GM12864 (cell line): ENCODE results near the gene SLC22A3.

ENCODE experiments used
- DNase-seq: peaks from one replicate; pipeline ENCODE4 v3.0.0-alpha.2; 2011; ENCODE audit warnings: low read depth
- H3K4me3 ChIP-seq: 2 replicates; pipeline ENCODE4 v1.5.1; 2011; ENCODE audit warnings: mild to moderate bottlenecking, low read depth, low read length, control low read depth
- TF ChIP-seq, protein P1 (sequence below): IDR thresholded peaks from 2 replicates; pipeline ENCODE4 v1.5.1; 2011; ENCODE audit warnings: low read depth, mild to moderate bottlenecking, moderate library complexity, low read length, control low read depth, inconsistent platforms; ENCODE audit errors: missing control alignments

SLC22A3 gene

DNA sequence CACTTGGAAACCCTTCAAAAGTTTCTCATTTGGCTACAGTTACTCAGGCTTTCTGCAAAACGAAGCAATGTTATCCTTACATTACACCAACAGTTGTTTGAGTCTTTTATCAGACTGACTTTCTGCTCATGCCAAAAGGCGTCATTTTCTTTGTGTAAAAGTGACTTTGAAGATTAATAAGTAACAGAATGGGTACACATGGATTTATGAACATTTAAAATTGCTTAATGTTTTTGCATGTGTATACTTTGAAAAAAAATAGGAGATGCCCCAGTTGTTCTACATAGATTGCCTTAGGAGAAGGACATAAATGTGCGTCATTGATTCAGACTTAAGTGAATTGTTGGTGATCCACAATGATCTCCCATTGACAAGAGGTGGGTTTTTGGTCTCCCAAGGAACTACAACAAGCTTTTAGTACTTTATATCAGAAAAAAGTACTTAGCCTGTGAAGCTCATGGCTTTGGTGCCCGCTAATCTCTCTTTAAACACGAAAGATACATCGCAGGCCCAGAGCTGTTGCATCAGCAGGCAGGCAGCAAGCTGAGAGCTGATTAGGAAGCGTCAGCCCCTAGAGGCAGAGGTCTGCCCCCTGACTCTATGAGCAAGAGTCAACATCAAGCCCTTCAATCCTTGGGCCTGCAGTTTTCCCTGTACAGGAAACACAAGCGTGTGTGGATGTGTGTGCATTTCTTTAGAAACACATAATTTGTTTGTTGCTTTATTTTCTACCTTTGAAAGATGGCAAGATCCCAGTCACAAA lies 45.9 kb downstream of the SLC22A3 start:
- TF ChIP-seq, protein P1, sequence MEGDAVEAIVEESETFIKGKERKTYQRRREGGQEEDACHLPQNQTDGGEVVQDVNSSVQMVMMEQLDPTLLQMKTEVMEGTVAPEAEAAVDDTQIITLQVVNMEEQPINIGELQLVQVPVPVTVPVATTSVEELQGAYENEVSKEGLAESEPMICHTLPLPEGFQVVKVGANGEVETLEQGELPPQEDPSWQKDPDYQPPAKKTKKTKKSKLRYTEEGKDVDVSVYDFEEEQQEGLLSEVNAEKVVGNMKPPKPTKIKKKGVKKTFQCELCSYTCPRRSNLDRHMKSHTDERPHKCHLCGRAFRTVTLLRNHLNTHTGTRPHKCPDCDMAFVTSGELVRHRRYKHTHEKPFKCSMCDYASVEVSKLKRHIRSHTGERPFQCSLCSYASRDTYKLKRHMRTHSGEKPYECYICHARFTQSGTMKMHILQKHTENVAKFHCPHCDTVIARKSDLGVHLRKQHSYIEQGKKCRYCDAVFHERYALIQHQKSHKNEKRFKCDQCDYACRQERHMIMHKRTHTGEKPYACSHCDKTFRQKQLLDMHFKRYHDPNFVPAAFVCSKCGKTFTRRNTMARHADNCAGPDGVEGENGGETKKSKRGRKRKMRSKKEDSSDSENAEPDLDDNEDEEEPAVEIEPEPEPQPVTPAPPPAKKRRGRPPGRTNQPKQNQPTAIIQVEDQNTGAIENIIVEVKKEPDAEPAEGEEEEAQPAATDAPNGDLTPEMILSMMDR = no peak
- no peak overlapping the region for H3K4me3 ChIP-seq
- DNase-seq = no peak

DNA sequence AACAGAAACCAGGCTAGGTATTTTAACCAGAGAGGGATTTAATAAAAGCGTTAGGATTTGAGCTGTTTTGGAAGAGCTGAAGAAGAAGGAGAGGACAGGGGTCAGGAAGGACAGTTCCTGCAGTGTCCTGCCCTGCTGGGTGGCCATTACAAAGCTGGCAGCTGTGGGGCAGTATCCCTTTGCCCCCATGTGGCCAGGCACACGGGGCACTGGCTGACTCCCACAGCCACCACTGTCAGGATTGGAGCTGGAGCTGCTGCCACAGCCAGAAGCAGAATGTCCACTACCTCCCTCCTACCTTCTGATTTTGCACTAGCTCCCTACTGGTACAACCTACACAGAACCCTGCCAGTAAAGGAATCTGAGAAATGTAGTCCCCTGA lies 46.5 kb downstream of the SLC22A3 start:
- DNase-seq = no peak
- no peak overlapping the region for H3K4me3 ChIP-seq
- TF ChIP-seq, protein P1 = no peak

DNA sequence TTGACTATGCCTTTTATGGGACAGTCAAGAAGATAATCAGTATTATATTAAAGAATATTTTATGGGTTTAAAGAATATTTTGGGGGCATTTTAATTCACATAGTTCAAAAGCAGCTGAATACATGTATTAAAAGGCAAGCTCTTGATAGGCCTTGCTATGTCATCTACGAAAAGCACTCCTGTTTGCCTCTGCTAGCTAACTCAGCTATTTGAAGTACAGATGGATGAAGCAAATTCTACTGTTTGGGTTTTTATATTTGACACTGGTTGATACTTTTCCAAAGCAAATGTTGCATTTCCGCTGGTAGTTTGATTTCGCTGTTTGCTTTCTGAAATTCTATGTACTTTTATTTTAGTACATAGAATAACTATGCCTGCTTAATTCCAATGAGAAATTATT lies 47.0 kb downstream of the SLC22A3 start:
- no peak for DNase-seq
- TF ChIP-seq, protein P1 = no peak
- H3K4me3 ChIP-seq = no peak overlapping the region

DNA sequence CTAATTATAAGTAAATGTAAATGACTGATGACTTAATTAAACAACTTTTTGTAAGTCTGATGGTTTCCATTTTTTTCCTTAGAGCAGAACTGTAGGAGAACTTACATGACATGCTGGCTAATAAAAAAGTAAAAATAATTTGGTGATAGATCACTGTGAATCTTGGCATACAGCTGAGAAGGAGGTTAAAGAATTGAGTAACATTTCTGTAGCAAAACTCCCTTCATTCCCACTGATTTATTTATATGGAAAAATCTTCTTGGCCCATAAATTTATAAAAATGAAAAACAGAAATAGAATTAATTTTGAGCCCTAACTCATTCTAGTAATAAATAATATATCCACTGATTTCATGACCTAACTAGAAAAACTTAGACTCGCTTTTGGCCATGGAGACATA lies 48.1 kb downstream of the SLC22A3 start:
- no peak for DNase-seq
- TF ChIP-seq, protein P1 = no peak
- no peak overlapping the region for H3K4me3 ChIP-seq

DNA sequence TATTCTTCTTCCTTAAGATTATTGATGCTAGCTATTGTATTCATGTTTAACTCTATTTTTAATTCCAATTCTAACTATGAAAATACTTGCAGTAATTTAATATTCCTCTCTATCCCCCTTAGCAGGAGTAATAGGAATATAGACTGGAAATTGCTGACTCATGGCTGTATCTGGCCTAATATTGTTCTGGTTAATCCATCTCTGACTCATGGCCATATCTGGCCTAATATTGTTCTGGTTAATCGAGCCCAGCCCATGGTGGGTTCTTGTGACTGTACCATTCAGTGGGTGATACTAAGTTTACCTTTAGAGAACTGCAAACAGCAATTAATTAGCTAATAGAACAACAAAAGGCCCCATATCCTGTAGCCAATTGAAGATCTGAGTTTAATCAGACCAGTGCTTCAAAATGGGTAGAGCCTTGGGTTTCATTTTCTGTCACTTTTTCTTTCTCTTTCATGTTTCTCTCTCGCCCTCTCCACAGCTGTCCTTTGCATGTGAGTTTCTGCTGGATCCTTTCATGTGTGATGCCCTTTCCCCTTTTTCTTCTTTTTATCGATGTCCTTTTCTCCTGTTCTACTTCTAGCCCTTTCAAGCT lies 50.6 kb downstream of the SLC22A3 start:
- TF ChIP-seq, protein P1 = no peak
- no peak for DNase-seq
- H3K4me3 ChIP-seq = no peak overlapping the region

DNA sequence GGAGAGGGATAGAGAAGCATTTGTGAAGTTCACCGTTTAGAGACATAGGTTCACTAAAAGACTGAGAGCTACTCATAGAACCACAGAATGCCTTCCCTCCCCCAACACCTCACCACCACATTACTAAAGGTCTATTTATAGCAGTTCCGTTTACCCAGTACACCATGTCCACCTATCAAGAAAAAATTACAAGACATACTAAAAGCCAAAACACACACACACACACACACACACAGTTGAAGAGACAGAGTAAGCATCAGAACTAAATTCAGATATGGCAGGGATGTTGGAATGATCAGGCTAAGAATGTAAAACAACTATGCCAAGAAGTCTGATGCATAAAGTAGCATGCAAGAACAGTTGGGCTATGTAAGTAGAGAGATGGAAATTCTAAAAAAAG lies 52.3 kb downstream of the SLC22A3 start:
- no peak overlapping the region for H3K4me3 ChIP-seq
- TF ChIP-seq, protein P1 = no peak
- DNase-seq = no peak

DNA sequence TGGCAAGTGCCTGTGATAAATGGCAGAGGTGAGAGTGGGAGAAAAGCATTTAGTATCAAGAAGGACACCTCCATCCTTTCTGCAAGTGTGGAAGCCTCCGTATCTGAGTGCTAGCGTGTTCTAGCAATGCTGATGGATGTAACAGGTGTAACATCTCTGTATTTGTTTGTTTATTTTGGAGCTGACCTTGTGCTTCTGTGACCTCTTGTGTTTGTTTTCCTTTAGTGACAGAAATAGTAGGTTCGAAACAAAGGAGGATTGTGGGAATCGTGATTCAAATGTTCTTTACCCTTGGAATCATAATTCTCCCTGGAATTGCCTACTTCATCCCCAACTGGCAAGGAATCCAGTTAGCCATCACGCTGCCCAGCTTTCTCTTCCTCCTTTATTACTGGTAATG lies 60.4 kb downstream of the SLC22A3 start:
- H3K4me3 ChIP-seq = no peak overlapping the region
- TF ChIP-seq, protein P1 = no peak
- DNase-seq = no peak
